PFSK-1 (cell line): ENCODE measurements around the gene DDC.

Experiments
- SIN3A ChIP-seq: IDR thresholded peaks from 2 replicates; pipeline ENCODE4 v1.6.1; 2012; ENCODE audit warnings: mild to moderate bottlenecking, low read length, moderate library complexity, borderline replicate concordance; ENCODE audit not compliant: insufficient read depth
- TAF1 ChIP-seq: IDR thresholded peaks from 2 replicates; pipeline ENCODE4 v1.6.1; 2012; ENCODE audit warnings: low read length, control low read depth, borderline replicate concordance; ENCODE audit not compliant: insufficient read depth
- TF ChIP-seq, protein P1 (sequence below), 2 experiments: IDR thresholded peaks; 2 replicates each; pipeline versions ENCODE4 v1.6.1 to v1.8.0; 2011 to 2012; ENCODE audit warnings: low read depth in 2 of 2, low read length in 2 of 2, control low read depth in 1 of 2, inconsistent platforms in 1 of 2, mild to moderate bottlenecking in 1 of 2, moderate library complexity in 1 of 2; ENCODE audit not compliant: insufficient read depth in 1 of 2

DNA sequence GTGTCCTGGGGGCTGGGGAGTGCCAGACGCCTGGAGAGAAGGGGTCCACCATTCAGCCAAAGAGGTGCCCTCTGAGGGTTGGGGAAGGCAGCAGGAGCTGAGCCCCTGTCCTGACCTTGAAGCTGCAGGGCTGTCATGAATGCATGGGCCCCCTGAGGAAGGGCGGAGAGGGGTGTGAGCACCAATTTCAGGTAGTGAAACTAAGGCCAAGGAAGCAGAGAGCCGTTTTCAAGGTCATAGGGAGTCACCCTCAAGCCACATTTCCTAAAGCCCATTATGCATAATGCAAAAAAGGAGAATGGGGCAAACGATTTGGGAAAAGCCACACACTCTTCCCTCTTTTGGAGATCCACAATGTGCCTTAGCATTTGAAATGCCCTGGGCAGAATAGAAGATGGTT is 152.2 kb downstream of the DDC start:
- TF ChIP-seq TAF1 (no peak), SIN3A (no peak)
- TF ChIP-seq, protein P1, sequence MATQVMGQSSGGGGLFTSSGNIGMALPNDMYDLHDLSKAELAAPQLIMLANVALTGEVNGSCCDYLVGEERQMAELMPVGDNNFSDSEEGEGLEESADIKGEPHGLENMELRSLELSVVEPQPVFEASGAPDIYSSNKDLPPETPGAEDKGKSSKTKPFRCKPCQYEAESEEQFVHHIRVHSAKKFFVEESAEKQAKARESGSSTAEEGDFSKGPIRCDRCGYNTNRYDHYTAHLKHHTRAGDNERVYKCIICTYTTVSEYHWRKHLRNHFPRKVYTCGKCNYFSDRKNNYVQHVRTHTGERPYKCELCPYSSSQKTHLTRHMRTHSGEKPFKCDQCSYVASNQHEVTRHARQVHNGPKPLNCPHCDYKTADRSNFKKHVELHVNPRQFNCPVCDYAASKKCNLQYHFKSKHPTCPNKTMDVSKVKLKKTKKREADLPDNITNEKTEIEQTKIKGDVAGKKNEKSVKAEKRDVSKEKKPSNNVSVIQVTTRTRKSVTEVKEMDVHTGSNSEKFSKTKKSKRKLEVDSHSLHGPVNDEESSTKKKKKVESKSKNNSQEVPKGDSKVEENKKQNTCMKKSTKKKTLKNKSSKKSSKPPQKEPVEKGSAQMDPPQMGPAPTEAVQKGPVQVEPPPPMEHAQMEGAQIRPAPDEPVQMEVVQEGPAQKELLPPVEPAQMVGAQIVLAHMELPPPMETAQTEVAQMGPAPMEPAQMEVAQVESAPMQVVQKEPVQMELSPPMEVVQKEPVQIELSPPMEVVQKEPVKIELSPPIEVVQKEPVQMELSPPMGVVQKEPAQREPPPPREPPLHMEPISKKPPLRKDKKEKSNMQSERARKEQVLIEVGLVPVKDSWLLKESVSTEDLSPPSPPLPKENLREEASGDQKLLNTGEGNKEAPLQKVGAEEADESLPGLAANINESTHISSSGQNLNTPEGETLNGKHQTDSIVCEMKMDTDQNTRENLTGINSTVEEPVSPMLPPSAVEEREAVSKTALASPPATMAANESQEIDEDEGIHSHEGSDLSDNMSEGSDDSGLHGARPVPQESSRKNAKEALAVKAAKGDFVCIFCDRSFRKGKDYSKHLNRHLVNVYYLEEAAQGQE (IDR thresholded peaks at IDR 0.05; ENCODE audit: insufficient read depth in 1 of 2, low read depth in 2 of 2, low read length in 2 of 2), result no peak
